IMR-90 (cell line): Measurements from ENCODE around the gene CRAMP1. TPM values are rescaled to one million over a fixed set of nuclear protein-coding genes. Genes with fewer than 3 reads are reported as not detected.

Experiments
- ATAC-seq: fragments of 200-7000 bp; cut with Tn5 transposase; 2 replicates; pipeline ENCODE4 v1.9.1; 2020; ENCODE audit warnings: low read depth, mild to moderate bottlenecking, moderate library complexity
- BruUV-seq: library from RNA; stranded (reverse); fragments of 400-500 nt; replicated peaks from 2 replicates; lab custom pipeline; 2021; lab: Mats Ljungman, UMichigan
- CTCF ChIA-PET: fragments of 300-600 bp; formaldehyde crosslinking; extraction: SDS; loops from one replicate; lab custom pipeline; 2021; ENCODE audit warnings: antibody characterized with exemption; lab: Yijun Ruan, JAX
- POLR2A ChIA-PET: fragments of 300-600 bp; sonication (Branson Sonifier 250); formaldehyde crosslinking; loops from one replicate; lab custom pipeline; 2022; ENCODE audit warnings: antibody characterized with exemption; ENCODE audit not compliant: unreplicated experiment; lab: Charles Lee
- DNase-seq: peaks from one replicate; pipeline ENCODE4 v3.0.0; 2013
- H2AFZ ChIP-seq: replicated peaks from 2 replicates; pipeline ENCODE3; 2013; ENCODE audit warnings: low read length, mild to moderate bottlenecking; ENCODE audit not compliant: poor library complexity
- H2AK5ac ChIP-seq: 2 replicates; pipeline ENCODE4 v1.6.1; 2013; ENCODE audit warnings: low read depth, low read length, inconsistent platforms
- H2AK9ac ChIP-seq: replicated peaks from 2 replicates; pipeline ENCODE3; 2013; ENCODE audit warnings: mild to moderate bottlenecking, low read depth, low read length, moderate library complexity; ENCODE audit not compliant: poor library complexity
- H2BK120ac ChIP-seq: 2 replicates; pipeline ENCODE4 v1.6.1; 2013; ENCODE audit warnings: low read depth, low read length, inconsistent platforms
- H2BK15ac ChIP-seq: 3 replicates; pipeline ENCODE4 v1.6.1; 2013; ENCODE audit warnings: low read depth, low read length, inconsistent platforms
- H2BK20ac ChIP-seq: 2 replicates; pipeline ENCODE4 v1.6.1; 2013; ENCODE audit warnings: low read depth, mild to moderate bottlenecking, inconsistent platforms, low read length, moderate library complexity
- H2BK5ac ChIP-seq: 2 replicates; pipeline ENCODE4 v1.6.1; 2013; ENCODE audit warnings: mild to moderate bottlenecking, low read depth, low read length, inconsistent platforms; ENCODE audit not compliant: poor library complexity, severe bottlenecking
- H3K14ac ChIP-seq: replicated peaks from 2 replicates; pipeline ENCODE4 v1.6.1; 2013; ENCODE audit warnings: low read depth, low read length, inconsistent platforms
- H3K18ac ChIP-seq: 2 replicates; pipeline ENCODE4 v1.6.1; 2013; ENCODE audit warnings: low read depth, low read length, control low read depth
- H3K23ac ChIP-seq: 2 replicates; pipeline ENCODE4 v1.6.1; 2013; ENCODE audit warnings: low read depth, low read length, inconsistent platforms
- H3K27ac ChIP-seq: 2 replicates; pipeline ENCODE4 v1.5.1; 2013; ENCODE audit warnings: mild to moderate bottlenecking, control low read depth, low read length; ENCODE audit not compliant: insufficient read depth
- H3K27me3 ChIP-seq: 2 replicates; pipeline ENCODE4 v1.6.1; 2013; ENCODE audit warnings: low read length; ENCODE audit not compliant: control insufficient read depth, insufficient read depth
- H3K36me3 ChIP-seq: 2 replicates; pipeline ENCODE4 v1.6.1; 2013; ENCODE audit warnings: low read length, mixed read lengths; ENCODE audit not compliant: control insufficient read depth, insufficient read depth
- H3K4ac ChIP-seq: 2 replicates; pipeline ENCODE4 v1.6.1; 2013; ENCODE audit warnings: low read depth, low read length, inconsistent platforms
- H3K4me1 ChIP-seq: 2 replicates; pipeline ENCODE4 v1.6.1; 2013; ENCODE audit warnings: low read length, mixed read lengths; ENCODE audit not compliant: control insufficient read depth, insufficient read depth
- H3K4me2 ChIP-seq: 2 replicates; pipeline ENCODE4 v1.6.1; 2013; ENCODE audit warnings: low read depth, mild to moderate bottlenecking, control low read depth, low read length, moderate library complexity
- H3K4me3 ChIP-seq: 2 replicates; pipeline ENCODE4 v1.5.1; 2013; ENCODE audit warnings: low read depth, mild to moderate bottlenecking, control low read depth, low read length, moderate library complexity; ENCODE audit not compliant: insufficient read depth
- H3K56ac ChIP-seq: 2 replicates; pipeline ENCODE4 v1.6.1; 2013; ENCODE audit warnings: low read length, inconsistent platforms; ENCODE audit not compliant: insufficient read depth; ENCODE audit errors: extremely low read depth
- H3K79me1 ChIP-seq, 2 experiments: 2 replicates each; pipeline ENCODE4 v1.6.1; 2013; ENCODE audit warnings: low read length in 2 of 2, inconsistent platforms in 1 of 2, low read depth in 1 of 2
- H3K9ac ChIP-seq: 2 replicates; pipeline ENCODE4 v1.6.1; 2013; ENCODE audit warnings: low read depth, low read length, control low read depth
- H3K9me1 ChIP-seq: 2 replicates; pipeline ENCODE4 v1.6.1; 2013; ENCODE audit warnings: low read length, inconsistent platforms; ENCODE audit not compliant: insufficient read depth
- H3K9me3 ChIP-seq: 2 replicates; pipeline ENCODE4 v1.6.1; 2013; ENCODE audit warnings: low read length; ENCODE audit not compliant: control insufficient read depth, insufficient read depth
- H4K20me1 ChIP-seq: 2 replicates; pipeline ENCODE4 v1.6.1; 2013; ENCODE audit warnings: low read length, inconsistent platforms; ENCODE audit not compliant: insufficient read depth
- H4K5ac ChIP-seq: 2 replicates; pipeline ENCODE4 v1.6.1; 2013; ENCODE audit warnings: mild to moderate bottlenecking, low read depth, low read length, control low read depth
- H4K8ac ChIP-seq, 2 experiments: 2 replicates each; pipeline ENCODE4 v1.6.1; 2013; ENCODE audit warnings: low read depth in 2 of 2, low read length in 2 of 2, control low read depth in 1 of 2, inconsistent platforms in 1 of 2
- H4K91ac ChIP-seq: 2 replicates; pipeline ENCODE4 v1.6.1; 2013; ENCODE audit warnings: low read depth, low read length, inconsistent platforms; ENCODE audit not compliant: insufficient read depth
- BHLHE40 ChIP-seq: fragments of 150-350 bp; IDR thresholded peaks from 2 replicates; pipeline ENCODE4 v1.6.1; 2016; ENCODE audit warnings: mild to moderate bottlenecking, low read depth, low read length
- CEBPB ChIP-seq: IDR thresholded peaks from 2 replicates; pipeline ENCODE4 v1.6.1; 2012; ENCODE audit warnings: low read depth, low read length, improper control_type of control experiment
- CHD1 ChIP-seq: IDR thresholded peaks from 2 replicates; pipeline ENCODE4 v1.6.1; 2012; ENCODE audit warnings: low read depth, low read length, improper control_type of control experiment
- ELK1 ChIP-seq: fragments of 150-350 bp; IDR thresholded peaks from 2 replicates; pipeline ENCODE4 v1.6.1; 2016; ENCODE audit warnings: low read depth, mild to moderate bottlenecking, low read length, moderate library complexity, borderline replicate concordance
- FOS ChIP-seq: fragments of 150-350 bp; IDR thresholded peaks from 2 replicates; pipeline ENCODE4 v1.6.1; 2016; ENCODE audit warnings: low read depth, low read length
- MAFK ChIP-seq: IDR thresholded peaks from 2 replicates; pipeline ENCODE4 v1.6.1; 2012; ENCODE audit warnings: low read depth, low read length, improper control_type of control experiment
- MAZ ChIP-seq: IDR thresholded peaks from 2 replicates; pipeline ENCODE4 v1.6.1; 2012; ENCODE audit warnings: low read depth, mild to moderate bottlenecking, low read length, improper control_type of control experiment, moderate library complexity, borderline replicate concordance
- MXI1 ChIP-seq: IDR thresholded peaks from 2 replicates; pipeline ENCODE4 v1.6.1; 2012; ENCODE audit warnings: low read depth, mild to moderate bottlenecking, low read length, moderate library complexity, borderline replicate concordance
- NFE2L2 ChIP-seq: fragments of 150-350 bp; IDR thresholded peaks from 2 replicates; pipeline ENCODE4 v1.6.1; 2016; ENCODE audit warnings: low read depth, mild to moderate bottlenecking, low read length
- POLR2A ChIP-seq: IDR thresholded peaks from 2 replicates; pipeline ENCODE4 v1.6.1; 2012; ENCODE audit warnings: mild to moderate bottlenecking, low read depth, low read length
- RAD21 ChIP-seq: IDR thresholded peaks from 2 replicates; pipeline ENCODE4 v1.6.1; 2012; ENCODE audit warnings: low read length, improper control_type of control experiment
- RCOR1 ChIP-seq: IDR thresholded peaks from 2 replicates; pipeline ENCODE4 v1.6.1; 2012; ENCODE audit warnings: mild to moderate bottlenecking, low read length, improper control_type of control experiment; ENCODE audit not compliant: insufficient replicate concordance
- RFX5 ChIP-seq: IDR thresholded peaks from 2 replicates; pipeline ENCODE4 v1.8.0; 2012; ENCODE audit warnings: low read depth, mild to moderate bottlenecking, low read length, moderate library complexity
- SMC3 ChIP-seq: fragments of 150-350 bp; IDR thresholded peaks from 2 replicates; pipeline ENCODE4 v1.6.1; 2016; ENCODE audit warnings: low read depth, mild to moderate bottlenecking, antibody characterized with exemption, low read length, moderate library complexity
- WGBS, 2 experiments: methylation state at CpG; one replicate each; pipeline versions ENCODE4 v1.1.5 to v1.1.7; 2013; ENCODE audit warnings: missing lambda C conversion rate in 2 of 2; ENCODE audit not compliant: insufficient read length in 1 of 2; ENCODE audit errors: extremely low coverage in 2 of 2; 5-methylcytosine and 5-hydroxymethylcytosine counted together
- dilution Hi-C: fragments of 300-500 bp; cut with HindIII; formaldehyde crosslinking; loops from one replicate; pipeline ENCODE4 v1.14.3; 2018; ENCODE audit warnings: low sequenced_read_pairs; ENCODE audit not compliant: unreplicated experiment
- in situ Hi-C: fragments of 300-500 bp; cut with MboI; formaldehyde crosslinking; loops from 3 replicates; pipeline ENCODE4 v1.14.3; 2019; ENCODE audit warnings: low sequenced_read_pairs, inconsistent platforms, mixed read lengths
- intact Hi-C: fragments of 100-400 bp; cut with micrococcal nuclease; formaldehyde crosslinking; loops from 2 replicates; pipeline ENCODE4 v1.10.0; 2022
- polyA plus RNA-seq, 3 experiments: library from polyadenylated mRNA; depleted of rRNA; stranded (reverse); fragments of >200 nt; gene quantifications; 2 replicates each; pipeline ENCODE4 v1.2.3, GENCODE V29; 2012; ENCODE audit warnings: low replicate concordance in 1 of 3
- total RNA-seq: library from RNA; depleted of rRNA; stranded (reverse); fragments of >200 nt; gene quantifications from 2 replicates; pipeline ENCODE4 v1.2.3, GENCODE V29; 2012
- TF ChIP-seq, protein P1 (sequence below): fragments of 150-350 bp; IDR thresholded peaks from 2 replicates; pipeline ENCODE4 v1.6.1; 2017; ENCODE audit warnings: mild to moderate bottlenecking, antibody characterized with exemption, low read length, low read depth
- TF ChIP-seq, protein P2 (sequence below): conservative IDR thresholded peaks from 2 replicates; pipeline ENCODE4 v1.5.1; 2012; ENCODE audit warnings: mild to moderate bottlenecking, low read depth, low read length, improper control_type of control experiment

The CRAMP1 gene
- total and polyA plus RNA-seq, 2 of the 4 experiments (the other 2 are of a cell fraction), result 3.2 to 12.0 TPM

DNA sequence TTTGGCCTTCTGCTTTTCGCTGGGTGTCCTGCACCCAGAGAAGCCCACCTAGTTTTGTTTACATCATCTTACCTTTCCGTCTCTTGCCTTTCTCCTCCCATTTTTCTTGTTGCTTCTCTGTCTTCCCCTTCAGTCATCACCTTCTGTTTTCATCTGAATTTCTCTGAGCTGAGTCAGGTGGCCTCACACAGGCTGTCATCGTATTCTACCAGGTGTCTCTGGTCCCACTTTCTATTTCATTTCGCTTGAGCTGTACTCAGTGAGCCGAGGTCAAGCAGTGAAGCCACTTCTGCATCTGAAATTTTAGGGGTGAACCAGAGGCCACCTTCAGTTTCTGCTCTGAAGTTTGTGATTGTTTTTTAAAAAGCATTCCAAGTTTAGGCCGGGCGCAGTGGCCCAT is 9.7 kb downstream of the CRAMP1 start:
- Histone ChIP-seq H3K18ac (no peak overlapping the region), H2AFZ (no peak overlapping the region), H2BK15ac (no peak overlapping the region), H2BK120ac (no peak overlapping the region), H3K4me3 (no peak overlapping the region), H4K91ac (no peak overlapping the region), H3K27ac (no peak overlapping the region), H2BK20ac (no peak overlapping the region), H2BK5ac (no peak overlapping the region), H3K9ac (no peak overlapping the region), H2AK5ac (no peak overlapping the region), H3K56ac (no peak overlapping the region), H3K4ac (no peak overlapping the region), H3K4me1 (no peaks in the 10 kb centered on the region), H4K5ac (no peak overlapping the region), H3K23ac (no peak overlapping the region), H2AK9ac (no peak overlapping the region), H3K27me3 (no peaks in the 10 kb centered on the region), H3K79me1 (peaks cover 39 to 80% of the 10 kb centered on the region in 2 experiments), H3K9me3 (no peaks in the 10 kb centered on the region), H3K14ac (no peak overlapping the region), H4K8ac (no peak overlapping the region), H3K36me3 (peaks cover 47% of the 10 kb centered on the region), H4K20me1 (peaks cover 62% of the 10 kb centered on the region), H3K4me2 (no peak overlapping the region), H3K9me1 (no peaks in the 10 kb centered on the region; the same call in 1 of the 2 replicates)
- intact Hi-C loops (no loop called here), in situ Hi-C loops (no loop called here), dilution Hi-C loops (no loop called here)
- 100% methylated on average over 2 of the region's 7 CpGs; no CpG with 5 or more reads in 1 of the 2 experiments for WGBS, 2 experiments
- BruUV-seq, result no TSS peak
- no peak for DNase-seq
- ChIA-PET CTCF (no interaction called here), POLR2A (no interaction called here)
- ATAC-seq, result no peak
- no peak for TF ChIP-seq ELK1
- TF ChIP-seq CHD1, result no peak
- no peak for TF ChIP-seq NFE2L2
- TF ChIP-seq BHLHE40, result no peak
- no peak for TF ChIP-seq MAZ
- no peak for TF ChIP-seq CEBPB
- TF ChIP-seq, protein P1, sequence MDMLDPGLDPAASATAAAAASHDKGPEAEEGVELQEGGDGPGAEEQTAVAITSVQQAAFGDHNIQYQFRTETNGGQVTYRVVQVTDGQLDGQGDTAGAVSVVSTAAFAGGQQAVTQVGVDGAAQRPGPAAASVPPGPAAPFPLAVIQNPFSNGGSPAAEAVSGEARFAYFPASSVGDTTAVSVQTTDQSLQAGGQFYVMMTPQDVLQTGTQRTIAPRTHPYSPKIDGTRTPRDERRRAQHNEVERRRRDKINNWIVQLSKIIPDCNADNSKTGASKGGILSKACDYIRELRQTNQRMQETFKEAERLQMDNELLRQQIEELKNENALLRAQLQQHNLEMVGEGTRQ, result no peak
- no peak for TF ChIP-seq SMC3
- no peak for TF ChIP-seq RFX5
- TF ChIP-seq POLR2A, result no peak
- no peak for TF ChIP-seq MXI1
- TF ChIP-seq FOS, result no peak
- TF ChIP-seq, protein P2, sequence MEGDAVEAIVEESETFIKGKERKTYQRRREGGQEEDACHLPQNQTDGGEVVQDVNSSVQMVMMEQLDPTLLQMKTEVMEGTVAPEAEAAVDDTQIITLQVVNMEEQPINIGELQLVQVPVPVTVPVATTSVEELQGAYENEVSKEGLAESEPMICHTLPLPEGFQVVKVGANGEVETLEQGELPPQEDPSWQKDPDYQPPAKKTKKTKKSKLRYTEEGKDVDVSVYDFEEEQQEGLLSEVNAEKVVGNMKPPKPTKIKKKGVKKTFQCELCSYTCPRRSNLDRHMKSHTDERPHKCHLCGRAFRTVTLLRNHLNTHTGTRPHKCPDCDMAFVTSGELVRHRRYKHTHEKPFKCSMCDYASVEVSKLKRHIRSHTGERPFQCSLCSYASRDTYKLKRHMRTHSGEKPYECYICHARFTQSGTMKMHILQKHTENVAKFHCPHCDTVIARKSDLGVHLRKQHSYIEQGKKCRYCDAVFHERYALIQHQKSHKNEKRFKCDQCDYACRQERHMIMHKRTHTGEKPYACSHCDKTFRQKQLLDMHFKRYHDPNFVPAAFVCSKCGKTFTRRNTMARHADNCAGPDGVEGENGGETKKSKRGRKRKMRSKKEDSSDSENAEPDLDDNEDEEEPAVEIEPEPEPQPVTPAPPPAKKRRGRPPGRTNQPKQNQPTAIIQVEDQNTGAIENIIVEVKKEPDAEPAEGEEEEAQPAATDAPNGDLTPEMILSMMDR, result no peak
- no peak for TF ChIP-seq RAD21
- no peak for TF ChIP-seq MAFK
- no peak for TF ChIP-seq RCOR1
